PC-9 (cell line): ENCODE results near the gene CD96. TPM values are rescaled to one million over a fixed set of nuclear protein-coding genes. Genes with fewer than 3 reads are reported as not detected.

Experiments used
- BruUV-seq: library from RNA; stranded (reverse); fragments of 400-500 nt; replicated peaks from 2 replicates; lab custom pipeline; 2021; lab: Mats Ljungman, UMichigan
- CTCF ChIA-PET: fragments of 300-600 bp; sonication (Branson Sonifier 250); formaldehyde crosslinking; loops from one replicate; lab custom pipeline; 2022; ENCODE audit warnings: antibody characterized with exemption; lab: Charles Lee
- POLR2A ChIA-PET: fragments of 300-600 bp; sonication (Branson Sonifier 250); formaldehyde crosslinking; loops from one replicate; lab custom pipeline; 2022; ENCODE audit warnings: antibody characterized with exemption; ENCODE audit not compliant: unreplicated experiment; lab: Charles Lee
- DNase-seq, 2 experiments: peaks; one replicate each; pipeline versions ENCODE4 v3.0.0 to v3.0.0-alpha.2; 2015 to 2022; ENCODE audit warnings: mixed read lengths in 1 of 2
- H2AFZ ChIP-seq: fragments of 200-600 bp; sonication (generic); 2 replicates; pipeline ENCODE4 v1.8.1; 2017; ENCODE audit warnings: antibody characterized with exemption
- H3F3A ChIP-seq: fragments of 200-600 bp; sonication (generic); 2 replicates; pipeline ENCODE4 v1.8.1; 2017; ENCODE audit warnings: antibody characterized with exemption, mild to moderate bottlenecking, low read depth; ENCODE audit not compliant: insufficient read depth
- H3K27ac ChIP-seq: fragments of 200-600 bp; sonication (generic); 2 replicates; pipeline ENCODE4 v1.6.1; 2016; ENCODE audit warnings: mixed run types
- H3K27me3 ChIP-seq: fragments of 200-600 bp; sonication (generic); 2 replicates; pipeline ENCODE4 v1.6.1; 2016; ENCODE audit warnings: low read depth, mixed run types; ENCODE audit not compliant: insufficient read depth
- H3K36me3 ChIP-seq: fragments of 200-600 bp; sonication (generic); 2 replicates; pipeline ENCODE4 v1.6.1; 2016; ENCODE audit warnings: low read depth, mixed run types
- H3K4me1 ChIP-seq: fragments of 200-600 bp; sonication (generic); replicated peaks from 2 replicates; pipeline ENCODE4 v1.6.1; 2016; ENCODE audit warnings: mixed run types; ENCODE audit not compliant: insufficient read depth
- H3K4me2 ChIP-seq: fragments of 200-600 bp; sonication (generic); 2 replicates; pipeline ENCODE4 v1.6.1; 2017; ENCODE audit warnings: mixed run types
- H3K4me3 ChIP-seq: fragments of 200-600 bp; sonication (generic); 2 replicates; pipeline ENCODE4 v1.6.1; 2016; ENCODE audit warnings: mixed run types
- H3K79me2 ChIP-seq: fragments of 200-600 bp; sonication (generic); 2 replicates; pipeline ENCODE4 v1.6.1; 2017; ENCODE audit warnings: low read depth, mixed run types
- H3K9me2 ChIP-seq: fragments of 200-600 bp; sonication (generic); 2 replicates; pipeline ENCODE4 v1.8.1; 2017; ENCODE audit warnings: mild to moderate bottlenecking; ENCODE audit not compliant: insufficient read depth
- H3K9me3 ChIP-seq: fragments of 200-600 bp; sonication (generic); 2 replicates; pipeline ENCODE4 v1.8.1; 2016; ENCODE audit warnings: low read depth; ENCODE audit not compliant: insufficient read depth
- H4K20me1 ChIP-seq: fragments of 200-600 bp; sonication (generic); 2 replicates; pipeline ENCODE4 v1.8.1; 2017; ENCODE audit not compliant: insufficient read depth
- EZH2 ChIP-seq: fragments of 200-600 bp; sonication (generic); IDR thresholded peaks from 2 replicates; pipeline ENCODE4 v1.8.0; 2017; ENCODE audit warnings: antibody characterized with exemption, low read depth
- intact Hi-C: fragments of 100-400 bp; cut with micrococcal nuclease; formaldehyde crosslinking; loops from one replicate; pipeline ENCODE4 v1.10.0; 2022; ENCODE audit not compliant: unreplicated experiment
- total RNA-seq: library from RNA; stranded (reverse); gene quantifications from 2 replicates; pipeline ENCODE4 v1.2.3, GENCODE V29; 2021
- TF ChIP-seq, protein P1 (sequence below): fragments of 200-600 bp; sonication (generic); conservative IDR thresholded peaks from 2 replicates; pipeline ENCODE4 v1.6.1; 2017; ENCODE audit warnings: mixed run types, antibody characterized with exemption, mild to moderate bottlenecking, moderate library complexity

The CD96 gene
- total RNA-seq, 1 experiment from 2014 or later: 0.11 TPM

GRCh38 chr3:111608383-111608782 lies 66.4 kb downstream of the CD96 start:
- TF ChIP-seq, protein P1, sequence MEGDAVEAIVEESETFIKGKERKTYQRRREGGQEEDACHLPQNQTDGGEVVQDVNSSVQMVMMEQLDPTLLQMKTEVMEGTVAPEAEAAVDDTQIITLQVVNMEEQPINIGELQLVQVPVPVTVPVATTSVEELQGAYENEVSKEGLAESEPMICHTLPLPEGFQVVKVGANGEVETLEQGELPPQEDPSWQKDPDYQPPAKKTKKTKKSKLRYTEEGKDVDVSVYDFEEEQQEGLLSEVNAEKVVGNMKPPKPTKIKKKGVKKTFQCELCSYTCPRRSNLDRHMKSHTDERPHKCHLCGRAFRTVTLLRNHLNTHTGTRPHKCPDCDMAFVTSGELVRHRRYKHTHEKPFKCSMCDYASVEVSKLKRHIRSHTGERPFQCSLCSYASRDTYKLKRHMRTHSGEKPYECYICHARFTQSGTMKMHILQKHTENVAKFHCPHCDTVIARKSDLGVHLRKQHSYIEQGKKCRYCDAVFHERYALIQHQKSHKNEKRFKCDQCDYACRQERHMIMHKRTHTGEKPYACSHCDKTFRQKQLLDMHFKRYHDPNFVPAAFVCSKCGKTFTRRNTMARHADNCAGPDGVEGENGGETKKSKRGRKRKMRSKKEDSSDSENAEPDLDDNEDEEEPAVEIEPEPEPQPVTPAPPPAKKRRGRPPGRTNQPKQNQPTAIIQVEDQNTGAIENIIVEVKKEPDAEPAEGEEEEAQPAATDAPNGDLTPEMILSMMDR: no peak
- TF ChIP-seq EZH2: no peak
- H4K20me1 ChIP-seq: no peaks in the 10 kb centered on the region
- no peak for DNase-seq
- no peaks in the 10 kb centered on the region for H3K9me2 ChIP-seq
- intact Hi-C loops: no loop called here
- H3K4me3 ChIP-seq: no peak overlapping the region
- BruUV-seq: no TSS peak
- H2AFZ ChIP-seq: no peak overlapping the region
- no peaks in the 10 kb centered on the region; the same call in 1 of the 2 replicates for H3K9me3 ChIP-seq
- H3K79me2 ChIP-seq: no peaks in the 10 kb centered on the region
- CTCF ChIA-PET: no interaction called here
- H3K27me3 ChIP-seq: no peaks in the 10 kb centered on the region
- no peaks in the 10 kb centered on the region for H3K36me3 ChIP-seq
- H3K4me2 ChIP-seq: no peak overlapping the region
- POLR2A ChIA-PET: no interaction called here
- no peak overlapping the region for H3K27ac ChIP-seq
- H3K4me1 ChIP-seq: no peaks in the 10 kb centered on the region
- no peaks in the 10 kb centered on the region for H3F3A ChIP-seq

GRCh38 chr3:111609700-111610099 lies 67.7 kb downstream of the CD96 start:
- H3K4me3 ChIP-seq: no peak overlapping the region
- no peaks in the 10 kb centered on the region for H3K27me3 ChIP-seq
- DNase-seq: no peak
- H3K9me2 ChIP-seq: no peaks in the 10 kb centered on the region
- no peaks in the 10 kb centered on the region for H4K20me1 ChIP-seq
- no TSS peak for BruUV-seq
- H3K27ac ChIP-seq: no peak overlapping the region
- ChIA-PET POLR2A (no interaction called here), CTCF (no interaction called here)
- H3K36me3 ChIP-seq: no peaks in the 10 kb centered on the region
- no peaks in the 10 kb centered on the region for H3K4me1 ChIP-seq
- TF ChIP-seq, protein P1: no peak
- TF ChIP-seq EZH2: no peak
- intact Hi-C loops: no loop called here
- H2AFZ ChIP-seq: no peak overlapping the region
- no peaks in the 10 kb centered on the region for H3F3A ChIP-seq
- no peak overlapping the region for H3K4me2 ChIP-seq
- no peaks in the 10 kb centered on the region for H3K79me2 ChIP-seq
- no peaks in the 10 kb centered on the region; the same call in 1 of the 2 replicates for H3K9me3 ChIP-seq

DNA sequence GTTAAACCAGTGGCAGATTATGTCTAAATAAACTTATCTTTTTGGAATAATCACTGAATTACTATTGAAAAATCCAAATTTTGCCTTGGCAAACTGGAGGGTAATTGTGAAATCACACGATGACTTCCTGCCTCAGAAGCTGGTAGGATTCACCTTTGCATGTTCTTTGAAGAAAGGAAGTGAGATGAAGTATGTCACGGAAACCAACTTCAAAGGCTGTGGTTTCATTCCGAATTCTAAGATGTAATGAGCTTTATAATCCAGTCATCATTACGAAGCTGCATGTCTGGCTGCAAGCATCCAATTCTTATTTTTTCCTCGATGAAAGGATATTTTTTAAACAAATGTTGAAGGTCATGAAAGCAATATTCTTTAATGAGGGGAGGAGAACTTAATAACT lies 68.2 kb downstream of the CD96 start:
- Histone ChIP-seq H3K36me3 (no peaks in the 10 kb centered on the region), H3K27me3 (no peaks in the 10 kb centered on the region), H2AFZ (no peak overlapping the region), H3K9me3 (no peaks in the 10 kb centered on the region; the same call in 1 of the 2 replicates), H3K9me2 (no peaks in the 10 kb centered on the region), H3K27ac (no peak overlapping the region), H3F3A (no peaks in the 10 kb centered on the region), H3K4me2 (no peak overlapping the region), H3K79me2 (no peaks in the 10 kb centered on the region), H3K4me1 (no peaks in the 10 kb centered on the region), H3K4me3 (no peak overlapping the region), H4K20me1 (no peaks in the 10 kb centered on the region)
- TF ChIP-seq EZH2: no peak
- TF ChIP-seq, protein P1: no peak
- POLR2A ChIA-PET: no interaction called here
- CTCF ChIA-PET: no interaction called here
- no peak for DNase-seq
- intact Hi-C loops: no loop called here
- BruUV-seq: no TSS peak
